ENCODE data around the gene MCEMP1. TPM values are rescaled to one million over a fixed set of nuclear protein-coding genes. Genes with fewer than 3 reads are reported as not detected.

The MCEMP1 gene, protein sequence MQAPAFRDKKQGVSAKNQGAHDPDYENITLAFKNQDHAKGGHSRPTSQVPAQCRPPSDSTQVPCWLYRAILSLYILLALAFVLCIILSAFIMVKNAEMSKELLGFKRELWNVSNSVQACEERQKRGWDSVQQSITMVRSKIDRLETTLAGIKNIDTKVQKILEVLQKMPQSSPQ
- total RNA-seq: not detected

DNA sequence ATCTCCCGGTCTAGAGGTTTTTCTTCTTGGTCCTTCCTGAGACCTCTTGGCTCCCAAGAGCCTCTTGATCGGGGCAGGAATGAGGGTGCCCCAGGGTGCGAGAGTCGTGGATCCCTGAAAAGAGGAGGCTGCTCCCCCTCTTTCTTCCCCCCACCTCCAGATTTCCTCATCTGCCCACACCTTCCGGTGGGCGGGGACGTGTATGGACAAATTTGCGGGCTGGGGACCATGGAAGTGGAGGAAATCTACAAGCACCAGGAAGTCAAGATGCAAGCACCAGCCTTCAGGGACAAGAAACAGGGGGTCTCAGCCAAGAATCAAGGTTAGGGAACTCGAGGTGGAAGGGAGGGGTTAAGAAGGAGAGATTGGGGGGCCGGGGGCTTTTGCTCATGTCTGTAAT lies at the start of gene MCEMP1:
MCEMP1 (plus strand) TSS at position 237 of the 400 bp plus-strand sequence; CDS start at position 268, 31 bp downstream.
- H3K9me3 ChIP-seq: no peaks in the 10 kb centered on the region
- peaks cover 13% of the 10 kb centered on the region for H3K4me1 ChIP-seq
- H3K36me3 ChIP-seq: no peaks in the 10 kb centered on the region
- intact Hi-C loops (cut with DNase I): no loop called here
- DNase-seq (ENCODE audit: extremely low spot score in 2 of 2): no peak
- H3K27me3 ChIP-seq: no peaks in the 10 kb centered on the region
- no peak for TF ChIP-seq POLR2A (IDR thresholded peaks at IDR 0.05)
- TF ChIP-seq, protein P1, sequence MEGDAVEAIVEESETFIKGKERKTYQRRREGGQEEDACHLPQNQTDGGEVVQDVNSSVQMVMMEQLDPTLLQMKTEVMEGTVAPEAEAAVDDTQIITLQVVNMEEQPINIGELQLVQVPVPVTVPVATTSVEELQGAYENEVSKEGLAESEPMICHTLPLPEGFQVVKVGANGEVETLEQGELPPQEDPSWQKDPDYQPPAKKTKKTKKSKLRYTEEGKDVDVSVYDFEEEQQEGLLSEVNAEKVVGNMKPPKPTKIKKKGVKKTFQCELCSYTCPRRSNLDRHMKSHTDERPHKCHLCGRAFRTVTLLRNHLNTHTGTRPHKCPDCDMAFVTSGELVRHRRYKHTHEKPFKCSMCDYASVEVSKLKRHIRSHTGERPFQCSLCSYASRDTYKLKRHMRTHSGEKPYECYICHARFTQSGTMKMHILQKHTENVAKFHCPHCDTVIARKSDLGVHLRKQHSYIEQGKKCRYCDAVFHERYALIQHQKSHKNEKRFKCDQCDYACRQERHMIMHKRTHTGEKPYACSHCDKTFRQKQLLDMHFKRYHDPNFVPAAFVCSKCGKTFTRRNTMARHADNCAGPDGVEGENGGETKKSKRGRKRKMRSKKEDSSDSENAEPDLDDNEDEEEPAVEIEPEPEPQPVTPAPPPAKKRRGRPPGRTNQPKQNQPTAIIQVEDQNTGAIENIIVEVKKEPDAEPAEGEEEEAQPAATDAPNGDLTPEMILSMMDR (IDR thresholded peaks at IDR 0.05): no peak
- TF ChIP-seq POLR2AphosphoS5 (IDR thresholded peaks at IDR 0.05; ENCODE audit: insufficient read depth in 1 of 2, low read depth in 1 of 2): no peak
- no peak within 1 kb of the TSS for H3K27ac ChIP-seq
- no peak within 1 kb of the TSS for H3K4me3 ChIP-seq

- no peaks in the 10 kb centered on the region for H3K9me3 ChIP-seq
- H3K27ac ChIP-seq: no peak overlapping the region
- no peaks in the 10 kb centered on the region for H3K27me3 ChIP-seq
- intact Hi-C loops (cut with DNase I): no loop called here
- peaks cover 40% of the 10 kb centered on the region for H3K4me1 ChIP-seq
- TF ChIP-seq, protein P1 (IDR thresholded peaks at IDR 0.05): no peak
- TF ChIP-seq POLR2AphosphoS5 (IDR thresholded peaks at IDR 0.05; ENCODE audit: insufficient read depth in 1 of 2, low read depth in 1 of 2) (no peak), POLR2A (IDR thresholded peaks at IDR 0.05) (no peak)
- H3K36me3 ChIP-seq: peaks cover 0 to 50% of the 10 kb centered on the region in 2 donors
- H3K4me3 ChIP-seq: no peak overlapping the region
- DNase-seq (ENCODE audit: extremely low spot score in 2 of 2): no peak
Measured at GRCh38 chr19:7627166-7627565, 49.7 kb upstream of the MCEMP1 start.

DNA sequence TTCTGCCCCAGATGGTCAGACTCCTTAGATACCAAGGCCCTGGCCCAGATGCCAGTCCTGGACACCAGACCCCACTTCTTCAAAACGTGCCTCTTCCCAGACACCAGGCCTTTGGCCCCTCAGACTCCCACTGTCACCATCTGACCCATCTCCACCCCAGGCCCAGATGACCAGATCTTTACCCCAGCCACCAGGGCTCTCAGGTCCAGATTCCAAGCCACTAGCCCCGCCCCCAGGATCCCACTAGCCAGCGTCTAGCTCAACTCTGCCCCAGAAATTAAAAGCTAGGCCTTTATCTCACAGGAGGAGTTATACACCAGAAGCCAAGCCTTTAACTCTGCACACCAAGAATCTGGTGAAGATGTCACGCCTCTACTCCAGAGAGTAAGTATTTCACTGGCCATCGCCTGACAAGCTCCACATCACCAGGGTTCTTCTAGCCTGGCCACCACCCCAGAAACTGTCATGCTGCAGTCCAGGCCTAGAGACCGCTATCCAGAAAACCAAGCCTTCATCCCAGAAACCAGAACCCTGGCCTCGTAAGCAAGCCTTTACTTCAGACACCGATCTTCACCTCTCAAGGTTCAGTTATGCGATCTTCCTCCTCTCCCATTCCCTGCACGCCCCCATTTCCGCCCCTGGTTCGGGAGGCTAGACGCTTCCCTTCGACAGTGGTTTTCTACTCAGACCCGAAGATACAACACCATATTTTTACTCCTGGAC lies 48.1 kb upstream of the MCEMP1 start:
- Histone ChIP-seq H3K27me3 (no peaks in the 10 kb centered on the region), H3K9me3 (no peaks in the 10 kb centered on the region), H3K36me3 (peaks cover 0 to 34% of the 10 kb centered on the region in 2 donors), H3K4me1 (peaks cover 40% of the 10 kb centered on the region), H3K27ac (peak overlapping the region; percentile 80), H3K4me3 (peak overlapping the region; percentile 78 to 90)
- TF ChIP-seq, protein P1 (IDR thresholded peaks at IDR 0.05): no peak
- TF ChIP-seq POLR2A (IDR thresholded peaks at IDR 0.05) (no peak), POLR2AphosphoS5 (IDR thresholded peaks at IDR 0.05; ENCODE audit: insufficient read depth in 1 of 2, low read depth in 1 of 2) (no peak)
- no peak for DNase-seq (ENCODE audit: extremely low spot score in 2 of 2)
- intact Hi-C loops (cut with DNase I): no loop called here

- Histone ChIP-seq H3K27me3 (no peaks in the 10 kb centered on the region), H3K36me3 (peaks cover 0 to 27% of the 10 kb centered on the region in 2 donors), H3K4me1 (peaks cover 40% of the 10 kb centered on the region), H3K4me3 (peak within 1 kb of the TSS; percentile 78 to 90), H3K27ac (peak within 1 kb of the TSS; percentile 80), H3K9me3 (no peaks in the 10 kb centered on the region)
- TF ChIP-seq POLR2AphosphoS5 (IDR thresholded peaks at IDR 0.05; ENCODE audit: insufficient read depth in 1 of 2, low read depth in 1 of 2) (peak; percentile 91 to 100), POLR2A (IDR thresholded peaks at IDR 0.05) (peak in 1 of 2 donors; percentile 16)
- TF ChIP-seq, protein P1 (IDR thresholded peaks at IDR 0.05): no peak
- peak; percentile 99 for DNase-seq (ENCODE audit: extremely low spot score in 2 of 2)
- intact Hi-C loops (cut with DNase I): no loop called here
Measured at GRCh38 chr19:7629347-7630054, 47.4 kb upstream of the MCEMP1 start, which contains the start of the genes PET100 and XAB2. TSS of gene PET100 (plus strand) at chr19:7629793. CDS start at chr19:7629834, 41 bp downstream. TSS of gene XAB2 (minus strand) at chr19:7629545. CDS start at chr19:7629527, 18 bp downstream.
